ENCODE measurements around the gene TMEM106B. TPM values are rescaled to one million over a fixed set of nuclear protein-coding genes. Genes with fewer than 3 reads are reported as not detected.

Gene TMEM106B
- total RNA-seq, 1 experiment from 2014 or later: 46.8 TPM

GRCh38 chr7:12207046-12207445 is 4.0 kb upstream of the TMEM106B start:
- H3K4me1 Mint-ChIP-seq (ENCODE audit: low read depth, unreplicated experiment): peaks cover 7% of the 10 kb centered on the region
- DNase-seq: no peak
- no peaks in the 10 kb centered on the region for H3K36me3 ChIP-seq (ENCODE audit: control insufficient read depth, insufficient read depth, low read length)
- BruUV-seq (replicated peaks): no TSS peak
- peaks cover 10% of the 10 kb centered on the region for H3K36me3 Mint-ChIP-seq (ENCODE audit: insufficient read depth, unreplicated experiment)
- ChIA-PET POLR2A (no interaction called here), CTCF (no interaction called here)
- no peaks in the 10 kb centered on the region for H3K9me3 Mint-ChIP-seq (ENCODE audit: unreplicated experiment)
- H3K9me3 ChIP-seq: no peaks in the 10 kb centered on the region
- intact Hi-C loops (cut with micrococcal nuclease; ENCODE audit: unreplicated experiment): no loop called here
- no peak for TF ChIP-seq CTCF (IDR thresholded peaks at IDR 0.05; ENCODE audit: insufficient read depth in 1 of 2, low read depth in 1 of 2, low read length in 1 of 2, severe bottlenecking in 1 of 2, unreplicated experiment in 1 of 2)
- no peak overlapping the region for H3K4me3 ChIP-seq (ENCODE audit: low read depth, low read length)
- no peak overlapping the region for H3K27ac Mint-ChIP-seq (ENCODE audit: unreplicated experiment)
- H3K4me3 Mint-ChIP-seq (ENCODE audit: unreplicated experiment): no peak overlapping the region
- no peaks in the 10 kb centered on the region for H3K27me3 Mint-ChIP-seq (ENCODE audit: insufficient read depth, unreplicated experiment)
- no peaks in the 10 kb centered on the region for H3K27me3 ChIP-seq (replicated peaks; ENCODE audit: control insufficient read depth, insufficient read depth, low read length)
- H3K4me1 ChIP-seq: no peaks in the 10 kb centered on the region

GRCh38 chr7:12209221-12209620 is 1.9 kb upstream of the TMEM106B start:
- BruUV-seq (replicated peaks): no TSS peak
- CTCF ChIA-PET: no interaction called here
- no peak for TF ChIP-seq CTCF (IDR thresholded peaks at IDR 0.05; ENCODE audit: insufficient read depth in 1 of 2, low read depth in 1 of 2, low read length in 1 of 2, severe bottlenecking in 1 of 2, unreplicated experiment in 1 of 2)

GRCh38 chr7:12210179-12211053 is 678 bp upstream of the TMEM106B start:
- peaks cover 7% of the 10 kb centered on the region for H3K4me1 Mint-ChIP-seq (ENCODE audit: low read depth, unreplicated experiment)
- peaks cover 10% of the 10 kb centered on the region for H3K36me3 Mint-ChIP-seq (ENCODE audit: insufficient read depth, unreplicated experiment)
- H3K27me3 Mint-ChIP-seq (ENCODE audit: insufficient read depth, unreplicated experiment): no peaks in the 10 kb centered on the region
- POLR2A ChIA-PET: interaction anchor here (0.5 to 1.3 kb wide), 6 partner anchors 13 to 116 kb away, joined by 3 to 10 read pairs (median 4); no protein-coding TSS in a partner anchor
- Histone ChIP-seq H3K4me3 (ENCODE audit: low read depth, low read length) (peak overlapping the region; percentile 76), H3K9me3 (no peaks in the 10 kb centered on the region), H3K4me1 (peaks cover 4% of the 10 kb centered on the region; the same call in 1 of the 2 replicates), H3K27me3 (replicated peaks; ENCODE audit: control insufficient read depth, insufficient read depth, low read length) (no peaks in the 10 kb centered on the region), H3K36me3 (ENCODE audit: control insufficient read depth, insufficient read depth, low read length) (no peaks in the 10 kb centered on the region)
- peak overlapping the region; percentile 92 for H3K27ac Mint-ChIP-seq (ENCODE audit: unreplicated experiment)
- intact Hi-C loops (cut with micrococcal nuclease; ENCODE audit: unreplicated experiment): loop anchor here (1.0 to 2.0 kb wide), 6 partner anchors 34 to 143 kb away; no protein-coding TSS in a partner anchor
- peak; percentile 59 to 69 for DNase-seq
- no peaks in the 10 kb centered on the region for H3K9me3 Mint-ChIP-seq (ENCODE audit: unreplicated experiment)
- no peak for TF ChIP-seq CTCF (IDR thresholded peaks at IDR 0.05; ENCODE audit: insufficient read depth in 1 of 2, low read depth in 1 of 2, low read length in 1 of 2, severe bottlenecking in 1 of 2, unreplicated experiment in 1 of 2)
- BruUV-seq (replicated peaks): TSS peak; percentile 90
- CTCF ChIA-PET: interaction anchor here (0.7 to 2.0 kb wide), 2 partner anchors 81 to 112 kb away, joined by 4 to 13 read pairs; no protein-coding TSS in a partner anchor
- peak overlapping the region; percentile 90 for H3K4me3 Mint-ChIP-seq (ENCODE audit: unreplicated experiment)

More at GRCh38 chr7:12209221-12209620, 1.9 kb upstream of the TMEM106B start:
- POLR2A ChIA-PET: no interaction called here
- Mint-ChIP-seq H3K27ac (ENCODE audit: unreplicated experiment) (no peak overlapping the region), H3K36me3 (ENCODE audit: insufficient read depth, unreplicated experiment) (peaks cover 10% of the 10 kb centered on the region), H3K9me3 (ENCODE audit: unreplicated experiment) (no peaks in the 10 kb centered on the region), H3K4me1 (ENCODE audit: low read depth, unreplicated experiment) (peaks cover 7% of the 10 kb centered on the region), H3K27me3 (ENCODE audit: insufficient read depth, unreplicated experiment) (no peaks in the 10 kb centered on the region), H3K4me3 (ENCODE audit: unreplicated experiment) (no peak overlapping the region)
- peaks cover 4% of the 10 kb centered on the region; the same call in 1 of the 2 replicates for H3K4me1 ChIP-seq
- DNase-seq: no peak
- intact Hi-C loops (cut with micrococcal nuclease; ENCODE audit: unreplicated experiment): no loop called here
- no peak overlapping the region for H3K4me3 ChIP-seq (ENCODE audit: low read depth, low read length)
- H3K36me3 ChIP-seq (ENCODE audit: control insufficient read depth, insufficient read depth, low read length): no peaks in the 10 kb centered on the region
- no peaks in the 10 kb centered on the region for H3K27me3 ChIP-seq (replicated peaks; ENCODE audit: control insufficient read depth, insufficient read depth, low read length)
- H3K9me3 ChIP-seq: no peaks in the 10 kb centered on the region

Data from Caco-2 (cell line).